DOHH2 (cell line): ENCODE measurements around the gene ADIPOR2.

Source experiments
- EZH2phosphoT487 ChIP-seq: fragments of 200-600 bp; sonication (generic); IDR thresholded peaks from 2 replicates; pipeline ENCODE4 v1.6.1; 2017; ENCODE audit warnings: borderline replicate concordance, mild to moderate bottlenecking, antibody characterized with exemption, low read length, moderate library complexity, mixed read lengths
- TF ChIP-seq, protein P1 (sequence below): fragments of 200-600 bp; sonication (generic); IDR thresholded peaks from one replicate; pipeline ENCODE4 v1.5.1; 2014; ENCODE audit warnings: antibody characterized with exemption, mild to moderate bottlenecking, low read depth, low read length; ENCODE audit not compliant: poor library complexity, severe bottlenecking

DNA sequence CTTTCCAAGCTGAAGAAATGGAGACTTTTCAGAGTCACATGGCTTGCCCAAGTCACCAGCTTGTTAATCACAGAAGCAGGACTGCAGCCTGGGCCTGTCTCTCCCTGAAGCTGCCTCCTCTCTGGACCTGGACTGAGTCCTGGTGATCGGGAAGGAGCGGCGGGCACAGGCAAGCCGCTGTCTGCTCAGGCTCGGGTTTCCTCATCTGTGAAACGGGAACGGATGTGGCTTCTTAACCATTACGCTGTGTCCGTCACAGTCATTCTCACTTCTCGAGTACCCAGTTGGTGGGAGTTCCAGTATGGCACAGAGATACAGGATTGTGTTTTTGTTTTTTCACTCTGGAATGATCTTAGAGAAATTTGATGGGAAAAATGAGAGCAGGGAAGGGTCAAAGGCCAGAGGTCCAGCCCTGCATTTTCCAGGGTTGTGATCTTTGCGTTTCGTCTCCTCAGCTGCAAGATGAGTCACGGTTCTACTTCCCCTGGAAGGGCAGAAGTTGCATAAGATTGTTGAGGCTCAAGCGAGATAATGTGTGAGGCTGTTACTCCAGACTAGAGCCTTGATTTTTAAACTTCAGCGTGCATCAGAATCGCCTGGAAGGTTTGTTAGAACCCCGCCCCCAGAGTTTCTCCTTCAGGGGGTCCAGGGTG lies 121.9 kb downstream of the ADIPOR2 start:
- TF ChIP-seq, protein P1, sequence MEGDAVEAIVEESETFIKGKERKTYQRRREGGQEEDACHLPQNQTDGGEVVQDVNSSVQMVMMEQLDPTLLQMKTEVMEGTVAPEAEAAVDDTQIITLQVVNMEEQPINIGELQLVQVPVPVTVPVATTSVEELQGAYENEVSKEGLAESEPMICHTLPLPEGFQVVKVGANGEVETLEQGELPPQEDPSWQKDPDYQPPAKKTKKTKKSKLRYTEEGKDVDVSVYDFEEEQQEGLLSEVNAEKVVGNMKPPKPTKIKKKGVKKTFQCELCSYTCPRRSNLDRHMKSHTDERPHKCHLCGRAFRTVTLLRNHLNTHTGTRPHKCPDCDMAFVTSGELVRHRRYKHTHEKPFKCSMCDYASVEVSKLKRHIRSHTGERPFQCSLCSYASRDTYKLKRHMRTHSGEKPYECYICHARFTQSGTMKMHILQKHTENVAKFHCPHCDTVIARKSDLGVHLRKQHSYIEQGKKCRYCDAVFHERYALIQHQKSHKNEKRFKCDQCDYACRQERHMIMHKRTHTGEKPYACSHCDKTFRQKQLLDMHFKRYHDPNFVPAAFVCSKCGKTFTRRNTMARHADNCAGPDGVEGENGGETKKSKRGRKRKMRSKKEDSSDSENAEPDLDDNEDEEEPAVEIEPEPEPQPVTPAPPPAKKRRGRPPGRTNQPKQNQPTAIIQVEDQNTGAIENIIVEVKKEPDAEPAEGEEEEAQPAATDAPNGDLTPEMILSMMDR, result no peak
- no peak for TF ChIP-seq EZH2phosphoT487
